NOMO-1 treated with dmso at 0.1 percent for 144 hours (cell line): ENCODE data around the gene ATG7.

Source experiments
- DNase-seq: peaks from one replicate; lab custom pipeline; 2025; ENCODE audit not compliant: unreplicated experiment; lab: John Stamatoyannopoulos, UW

ATG7 gene

DNA sequence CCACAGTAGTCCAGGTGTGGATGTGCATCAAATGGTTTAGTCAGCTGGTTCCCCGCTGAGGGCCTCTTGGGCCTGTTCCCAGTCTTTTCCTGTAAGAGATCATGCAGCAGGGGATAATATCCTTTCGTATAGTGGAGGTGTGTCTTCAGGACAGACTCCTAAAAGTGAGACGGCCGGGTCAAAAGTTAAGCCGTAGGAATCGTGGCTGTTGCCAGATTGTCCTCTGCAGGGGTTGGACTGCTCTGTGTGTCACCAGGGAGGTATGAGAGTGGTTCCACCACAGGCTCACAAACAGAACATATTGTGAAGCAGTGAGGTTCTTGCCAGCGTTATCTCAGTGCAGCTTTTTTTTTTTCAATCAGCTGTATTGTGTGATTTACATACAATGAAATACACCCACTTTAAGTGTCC, 276.5 kb downstream of the ATG7 start:
- no peak for DNase-seq

DNA sequence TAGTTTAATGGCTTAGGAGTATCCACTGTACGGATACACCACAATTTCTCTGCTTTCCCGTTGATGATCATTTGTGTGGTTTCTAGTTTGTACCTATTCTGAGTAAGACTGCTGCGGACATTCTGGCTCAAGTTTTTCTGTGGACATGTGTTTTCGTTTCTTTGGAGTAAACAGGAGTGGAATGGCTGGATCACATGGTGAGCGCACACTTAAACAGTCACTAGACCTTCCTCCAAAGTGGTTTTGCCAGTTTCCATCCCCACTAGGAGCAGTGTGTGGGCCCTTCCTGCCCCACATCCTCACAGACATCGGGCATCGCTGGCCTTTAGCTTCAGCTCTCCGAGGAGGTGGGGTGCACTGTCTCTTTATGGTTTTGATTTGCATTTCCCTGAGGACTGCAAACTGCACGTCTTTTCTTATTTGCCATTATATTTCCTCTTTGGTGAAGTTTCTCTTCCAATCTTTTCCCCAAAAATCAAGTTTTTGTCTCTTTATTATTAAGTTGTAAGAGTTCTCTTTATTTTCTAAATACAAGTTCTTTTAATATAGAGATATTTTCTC, 277.5 kb downstream of the ATG7 start:
- no peak for DNase-seq

DNA sequence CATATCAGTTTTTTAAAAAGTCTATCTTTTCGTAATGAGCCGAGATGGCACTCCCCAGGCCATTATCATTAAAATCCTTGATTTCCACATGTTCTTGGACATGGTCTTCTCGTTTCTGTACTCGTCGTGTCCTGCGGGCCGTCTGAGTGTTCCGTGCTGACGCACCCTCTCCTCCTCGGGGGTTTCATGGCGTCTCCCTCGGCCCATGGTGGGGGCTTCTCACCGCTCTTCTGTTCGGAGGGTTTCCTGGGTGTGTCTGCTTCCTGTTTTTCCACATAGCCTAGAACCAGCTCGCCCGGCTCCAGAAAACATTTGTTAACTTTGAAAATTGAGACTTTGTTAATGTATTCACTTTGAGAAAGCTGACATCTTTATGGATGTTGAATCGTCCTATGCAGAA, 278.8 kb downstream of the ATG7 start:
- DNase-seq = no peak

DNA sequence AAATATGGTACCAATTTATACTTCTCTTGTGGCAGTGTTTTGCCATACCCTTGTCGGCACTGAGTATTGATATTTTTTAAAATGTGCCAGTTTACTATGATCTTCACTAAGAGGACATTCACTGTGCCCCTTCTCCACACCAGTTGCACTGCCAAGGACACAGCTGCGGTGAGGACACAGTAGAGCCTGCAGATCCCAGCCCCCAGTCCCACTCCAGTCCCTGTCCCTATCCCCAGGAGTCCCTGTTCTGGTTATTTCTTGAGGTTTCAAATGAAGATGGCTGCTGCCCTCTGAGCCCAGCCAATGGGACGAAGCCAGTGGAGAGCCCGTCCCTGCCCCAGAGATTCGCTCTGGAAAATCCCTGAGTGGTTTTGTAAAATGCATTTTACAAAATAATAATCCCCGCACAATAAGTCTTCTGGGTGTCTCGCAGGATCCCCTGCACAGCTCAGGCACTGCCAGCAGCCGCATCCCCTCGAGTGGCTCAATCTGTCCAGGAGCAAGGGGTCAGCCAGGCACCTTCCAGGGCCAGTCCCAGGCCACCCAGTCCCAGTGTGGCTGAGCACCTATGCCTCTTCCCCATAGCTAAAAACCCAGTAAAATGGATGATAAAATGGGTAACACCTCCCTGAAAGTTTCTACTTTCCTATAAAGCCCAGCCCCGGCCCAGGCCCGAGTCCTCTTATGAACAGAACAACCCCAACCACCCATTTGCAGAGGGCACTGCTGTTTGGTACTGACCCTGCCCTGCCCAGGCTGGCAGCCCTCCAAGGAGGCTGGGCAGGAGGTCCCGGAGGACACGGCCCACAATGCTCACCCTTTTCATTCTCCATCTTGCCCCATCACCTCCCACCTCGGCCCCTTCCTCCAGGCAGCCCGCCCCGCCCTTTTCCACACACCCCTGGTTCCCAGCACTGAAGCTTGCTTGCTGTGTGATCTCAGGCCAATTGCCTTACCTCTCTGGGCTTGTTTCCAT, 280.4 kb downstream of the ATG7 start:
- no peak for DNase-seq

DNA sequence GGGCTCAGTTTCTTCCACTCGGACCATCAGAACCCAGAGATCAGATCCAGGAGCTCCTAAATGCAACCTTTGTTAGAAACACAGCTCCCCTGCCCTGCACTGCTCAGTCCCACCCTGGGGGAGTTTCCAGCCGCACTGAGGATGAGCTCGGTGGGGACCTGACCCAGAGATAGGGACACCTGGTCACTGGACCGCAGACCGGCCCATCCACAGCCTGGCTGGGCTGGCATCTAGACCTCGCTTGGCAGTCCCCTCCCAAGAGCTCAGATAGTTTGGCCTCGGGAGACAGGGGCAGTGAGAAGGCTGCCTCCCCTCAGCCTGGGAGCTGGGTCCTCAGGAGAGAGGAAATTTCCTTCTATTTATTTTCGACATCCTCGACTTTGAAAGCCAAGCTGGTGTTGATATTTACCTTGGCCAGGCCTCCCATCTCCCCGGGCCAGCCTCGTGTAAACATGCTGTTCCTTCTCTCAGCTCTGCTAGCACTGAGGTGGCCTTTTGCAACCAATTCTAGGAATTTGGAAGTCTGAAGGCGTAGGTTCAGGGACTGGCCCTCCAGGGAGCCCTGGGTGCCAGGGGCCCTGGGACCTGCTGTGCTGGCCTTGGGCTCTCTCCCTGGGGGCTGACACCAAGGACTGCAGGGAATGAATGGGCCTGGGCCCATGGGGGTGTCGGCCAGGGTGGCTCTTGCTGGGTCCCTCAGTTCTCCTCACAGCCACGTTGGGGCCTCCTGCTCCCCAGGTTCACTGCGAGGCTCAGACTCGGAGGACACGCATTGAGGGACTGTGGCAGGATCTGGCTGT, 281.4 kb downstream of the ATG7 start:
- no peak for DNase-seq

DNA sequence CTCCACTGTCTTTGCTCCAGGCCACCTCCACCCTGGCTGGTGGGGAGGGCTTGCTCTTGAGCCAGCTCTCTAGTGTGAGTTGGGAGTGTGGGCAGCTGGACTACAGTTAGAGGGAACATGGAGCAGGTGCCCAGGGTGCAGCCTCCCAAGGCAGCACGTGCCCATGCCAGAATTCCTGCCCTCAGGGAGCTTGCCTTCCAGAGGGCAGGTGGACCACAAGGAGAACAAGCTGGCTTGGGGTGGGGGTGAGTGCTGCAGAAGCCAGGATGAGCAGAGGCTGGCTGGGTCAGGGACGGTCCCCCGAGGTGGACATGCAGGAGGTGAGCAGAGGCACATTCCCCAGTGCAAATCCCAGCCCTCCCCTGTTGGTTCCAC, 282.0 kb downstream of the ATG7 start:
- DNase-seq = no peak

DNA sequence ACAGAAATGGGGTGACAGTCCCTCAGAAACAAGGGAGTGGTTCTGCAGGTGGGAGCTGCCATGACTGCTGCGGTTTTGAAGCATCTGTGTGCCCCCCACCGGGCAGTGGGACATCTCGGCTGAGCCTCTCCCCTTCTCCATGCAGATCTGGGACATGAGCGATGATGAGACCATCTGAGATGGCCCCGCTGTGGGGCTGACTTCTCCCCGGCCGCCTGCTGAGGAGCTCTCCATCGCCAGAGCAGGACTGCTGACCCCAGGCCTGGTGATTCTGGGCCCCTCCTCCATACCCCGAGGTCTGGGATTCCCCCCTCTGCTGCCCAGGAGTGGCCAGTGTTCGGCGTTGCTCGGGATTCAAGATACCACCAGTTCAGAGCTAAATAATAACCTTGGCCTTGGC, 282.5 kb downstream of the ATG7 start:
- no peak for DNase-seq

DNA sequence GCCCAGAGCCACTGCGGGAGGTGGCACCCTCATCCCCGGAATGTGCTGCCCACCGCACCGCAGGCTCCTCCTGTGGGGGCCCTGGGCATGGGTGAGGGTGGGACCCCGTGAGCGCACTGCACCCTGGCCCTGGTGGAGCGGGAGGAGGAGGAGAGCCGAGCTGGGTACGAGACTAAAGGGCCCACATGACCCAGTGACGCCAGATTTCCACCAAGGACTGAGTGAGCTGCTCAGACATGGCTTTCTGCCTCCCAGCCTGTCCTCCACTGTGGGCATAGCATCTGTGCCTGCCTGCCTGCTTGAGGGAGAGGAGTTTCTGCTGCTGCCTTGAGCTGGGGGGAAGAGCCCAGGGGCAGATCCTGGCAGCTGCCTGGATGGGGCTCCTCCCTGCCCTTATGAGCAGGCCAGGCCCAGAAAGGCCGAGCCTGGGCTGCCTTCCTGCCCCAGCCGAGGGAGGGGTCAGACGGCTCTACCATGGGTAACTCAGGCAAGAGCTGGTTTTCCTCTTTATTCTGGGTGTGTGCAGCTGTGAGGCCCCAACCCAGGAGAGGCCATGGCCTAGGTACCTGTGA, 283.1 kb downstream of the ATG7 start:
- no peak for DNase-seq

DNA sequence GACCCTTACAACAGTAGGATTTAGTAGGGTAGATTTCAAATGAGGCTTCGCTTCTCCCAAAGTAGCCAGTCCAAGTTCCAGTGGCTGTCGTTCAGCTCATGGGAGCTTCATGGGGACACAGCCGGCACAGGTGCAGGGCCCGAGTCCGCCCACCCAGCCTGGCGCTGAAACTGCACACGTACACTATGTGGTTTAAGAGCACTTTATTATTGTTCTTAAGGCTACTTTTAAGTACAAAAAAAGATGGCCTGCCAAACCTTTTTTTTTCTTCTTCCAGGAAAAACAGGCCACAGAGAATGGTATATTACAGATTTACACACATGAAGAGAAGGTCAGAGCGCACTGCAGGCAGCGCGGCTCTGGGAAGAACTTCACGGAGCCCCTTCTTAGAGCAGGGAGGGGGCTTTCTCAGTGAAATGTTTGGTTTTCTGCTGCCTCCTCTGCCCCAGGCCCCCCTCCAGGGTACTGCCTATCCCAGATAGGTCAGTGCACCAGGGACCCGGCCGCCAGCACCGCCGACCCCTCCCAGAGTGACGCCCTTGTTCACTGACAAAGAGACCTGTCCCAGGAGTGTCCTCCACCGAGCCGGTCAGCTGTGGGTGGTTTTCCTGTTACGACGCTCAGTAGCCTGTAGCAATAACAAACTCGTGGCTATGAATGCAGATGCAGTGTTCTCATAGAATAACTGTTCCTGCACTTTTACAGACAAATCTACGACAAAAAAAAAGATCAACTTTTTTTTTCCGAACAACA, 283.9 kb downstream of the ATG7 start:
- DNase-seq = no peak

DNA sequence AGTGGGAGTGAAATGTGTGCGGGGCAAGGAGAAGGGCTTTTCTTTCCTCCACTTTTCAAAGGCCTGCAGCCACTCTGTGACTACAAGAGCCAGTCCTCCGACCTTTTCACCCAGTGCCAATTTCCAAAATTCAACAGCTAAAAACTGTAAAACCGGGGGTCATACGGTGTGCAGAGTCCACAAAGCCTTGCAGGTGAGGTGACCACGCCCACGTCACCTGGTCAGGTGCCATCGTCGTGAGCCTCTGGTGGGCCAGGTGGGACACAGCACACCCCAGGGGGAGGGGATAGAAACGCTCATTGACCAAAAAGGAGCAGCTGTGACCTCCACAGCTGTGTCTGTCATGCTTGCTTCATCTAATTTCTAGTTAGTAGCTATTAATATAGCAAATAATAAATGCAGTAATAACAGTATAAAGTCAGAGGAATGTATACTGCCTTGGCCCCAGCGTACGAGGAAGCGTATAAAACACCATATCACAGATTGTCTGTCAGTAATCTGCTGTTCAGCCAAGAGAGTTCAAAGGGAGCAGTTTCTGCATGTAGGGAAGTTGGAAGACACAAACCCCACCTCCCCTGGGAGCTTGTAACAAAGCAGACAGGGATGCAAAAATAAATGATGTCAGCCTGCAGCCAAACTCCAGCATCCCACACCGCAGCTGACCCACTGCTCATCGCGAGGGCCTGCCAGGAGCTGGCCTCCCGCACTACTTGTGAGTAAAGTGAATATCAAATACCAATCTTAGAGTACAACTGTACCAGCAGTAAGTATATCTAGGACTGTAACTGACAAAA, 284.9 kb downstream of the ATG7 start:
- DNase-seq = no peak

DNA sequence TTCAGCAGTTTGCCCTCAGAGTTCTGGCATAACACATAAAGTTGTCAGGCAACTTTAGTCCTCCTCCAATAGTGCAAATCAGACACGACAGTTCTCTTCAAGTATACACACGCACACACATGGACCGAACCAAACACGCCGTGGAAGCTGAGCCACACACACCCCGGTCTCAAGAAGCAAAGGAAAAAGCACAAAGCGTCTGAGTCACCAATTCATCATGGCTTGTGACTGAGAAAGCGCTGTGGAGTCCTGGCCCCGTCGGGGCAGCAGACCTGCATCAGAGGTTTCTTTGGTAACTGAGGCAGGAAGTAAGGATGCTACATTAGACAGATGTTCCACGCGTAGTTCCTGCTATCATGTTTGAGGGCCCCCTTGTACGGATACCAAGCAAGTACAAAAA, 285.8 kb downstream of the ATG7 start:
- no peak for DNase-seq

DNA sequence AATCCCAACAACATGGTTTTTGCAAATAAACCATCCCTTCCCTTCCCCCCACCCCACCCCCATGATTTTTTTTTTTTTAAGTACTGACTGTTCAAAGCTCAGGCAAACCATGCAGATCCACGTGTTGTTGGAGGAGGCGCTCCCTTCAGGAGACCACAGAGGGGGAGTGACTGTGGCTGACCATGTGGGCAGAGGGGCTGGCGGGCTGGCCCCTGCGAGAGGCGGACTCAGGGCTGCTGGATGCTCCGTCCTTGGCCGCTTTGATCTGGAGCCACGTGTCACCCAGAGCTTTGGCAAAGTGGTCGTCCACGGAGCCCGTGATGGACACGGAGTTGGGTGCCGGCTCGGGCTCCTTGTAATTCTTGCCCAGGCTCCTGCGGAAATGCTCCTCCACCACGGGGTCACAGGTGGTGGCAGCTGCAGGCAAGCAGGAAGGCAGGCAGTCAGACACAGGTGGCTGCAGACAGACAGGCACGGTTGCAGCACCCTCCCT, 286.3 kb downstream of the ATG7 start:
- no peak for DNase-seq

DNA sequence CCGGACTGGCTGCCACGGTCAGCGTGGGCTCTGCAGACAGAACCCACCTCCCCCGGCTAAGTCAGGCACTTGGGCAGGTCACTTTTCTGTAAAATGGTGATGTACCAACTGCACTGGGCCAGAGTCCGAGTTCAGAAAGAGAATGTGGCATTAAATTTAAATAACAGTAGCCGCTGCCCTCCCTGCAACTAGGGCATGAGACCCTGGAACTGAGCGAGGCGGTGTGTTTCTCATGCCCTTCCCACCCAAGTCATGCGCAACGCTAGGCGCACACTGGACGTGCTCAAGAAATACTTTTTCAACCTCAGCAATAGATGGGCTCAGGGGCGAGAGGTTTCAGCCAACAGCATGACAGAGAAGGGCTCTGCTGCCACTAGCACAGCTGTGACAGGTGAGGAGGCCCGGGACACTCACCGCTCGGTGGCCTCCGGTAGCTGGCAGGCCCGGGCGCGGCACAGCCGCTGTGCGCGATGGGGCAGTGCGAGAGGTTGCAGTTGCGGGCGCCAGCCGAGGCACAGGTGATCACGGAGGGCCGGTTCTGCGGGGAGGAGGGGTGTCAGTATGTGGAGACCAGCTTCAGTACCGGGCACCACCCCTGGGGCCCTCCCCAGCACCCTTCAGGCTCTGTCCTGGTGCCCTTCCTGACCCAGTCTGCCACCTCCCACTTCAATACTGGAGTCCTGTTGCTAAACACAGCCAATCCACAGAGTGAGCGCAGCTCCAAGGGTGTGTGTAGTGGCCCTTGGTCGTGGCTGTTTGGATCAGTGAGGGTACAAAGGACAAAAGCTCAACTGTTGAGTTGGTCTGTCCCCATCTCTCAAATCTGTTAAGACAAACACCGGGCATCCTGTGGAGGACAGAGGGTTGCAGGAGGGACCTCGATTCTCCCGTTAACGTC, 287.0 kb downstream of the ATG7 start:
- no peak for DNase-seq

DNA sequence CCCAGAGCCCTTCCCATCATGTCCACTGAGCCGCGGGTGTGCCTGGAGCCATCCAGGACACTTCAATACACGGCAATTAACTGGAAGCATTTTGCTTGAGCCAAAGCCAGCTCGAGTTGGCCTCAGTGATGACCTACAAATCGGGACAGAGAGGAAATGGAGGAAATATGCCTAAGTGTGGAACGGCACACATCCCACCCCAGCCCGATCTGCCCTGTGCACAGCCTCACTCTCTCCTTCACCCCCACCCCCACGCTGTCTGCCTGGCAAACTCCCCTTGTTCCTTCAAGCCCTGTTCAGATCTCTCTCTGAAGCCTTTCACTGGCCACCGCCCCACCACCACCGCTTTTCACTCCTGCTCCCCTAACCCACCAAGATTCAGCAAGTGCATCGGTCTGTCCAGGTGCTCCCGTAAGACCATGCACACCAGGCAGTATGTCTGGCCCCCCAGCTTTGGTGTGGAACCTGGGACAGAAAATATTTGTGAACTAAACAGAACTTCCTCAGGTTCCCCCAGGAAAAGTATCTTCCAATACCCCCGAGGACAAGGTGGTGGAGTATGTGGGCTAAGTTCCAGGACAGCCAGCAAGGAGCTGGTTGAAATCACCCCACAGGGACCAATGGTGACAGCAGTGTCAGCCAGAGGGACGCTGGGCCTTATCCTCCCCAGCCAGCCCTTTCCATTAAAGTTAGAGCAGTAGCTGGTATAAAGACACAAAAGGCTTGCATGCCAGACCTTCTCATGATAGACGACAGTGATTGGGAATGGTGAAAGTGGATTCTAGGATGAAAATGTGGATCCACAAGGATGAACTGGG, 287.8 kb downstream of the ATG7 start:
- no peak for DNase-seq

DNA sequence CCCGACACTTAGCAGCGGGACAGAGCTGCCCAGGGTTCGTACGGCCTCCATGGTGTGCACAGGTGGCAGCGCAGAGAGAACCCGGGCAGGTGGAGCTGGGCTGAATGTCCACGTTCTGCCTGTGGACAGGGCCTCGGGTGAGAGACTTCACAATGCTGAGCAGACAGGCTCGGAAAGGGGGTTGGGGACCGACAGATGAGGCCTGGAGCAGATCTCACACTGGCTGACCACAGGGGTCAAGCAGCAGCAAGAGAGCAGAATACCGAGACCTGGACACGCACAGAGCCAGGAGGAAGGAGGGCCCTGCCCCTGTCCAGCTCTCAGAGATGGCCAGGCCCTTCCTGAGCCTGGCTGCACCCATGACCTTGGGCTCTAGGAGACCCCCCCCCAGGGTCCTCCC, 288.5 kb downstream of the ATG7 start:
- DNase-seq = no peak

DNA sequence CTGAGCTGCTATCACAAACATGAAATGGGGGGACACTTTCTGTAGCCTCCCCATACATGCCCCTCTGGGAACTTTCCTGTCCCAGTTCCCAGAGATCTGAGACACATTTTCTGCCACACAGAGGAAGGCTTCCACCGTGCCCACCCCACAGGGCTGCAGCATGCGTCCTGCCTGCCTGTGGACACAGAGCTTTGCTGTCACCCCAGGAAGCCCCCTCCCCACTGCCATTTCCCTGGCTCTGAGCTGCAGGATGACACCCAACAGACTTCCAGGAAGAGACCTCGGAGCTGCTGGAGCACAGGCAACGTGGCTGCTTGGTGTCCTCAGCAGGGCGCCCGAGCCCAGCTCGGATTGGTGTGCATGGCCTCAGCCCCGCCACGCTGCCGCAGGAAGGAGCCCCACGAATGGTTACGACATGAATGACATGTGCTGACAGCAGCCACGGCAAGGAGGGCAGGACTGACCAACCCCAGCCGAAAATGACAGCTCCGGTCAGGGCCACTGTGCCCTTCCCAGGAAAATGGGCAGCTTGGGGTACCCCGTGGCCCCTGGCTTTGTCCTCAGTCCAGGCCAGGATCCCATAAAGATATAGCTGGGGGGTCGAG, 290.2 kb downstream of the ATG7 start:
- DNase-seq = no peak

DNA sequence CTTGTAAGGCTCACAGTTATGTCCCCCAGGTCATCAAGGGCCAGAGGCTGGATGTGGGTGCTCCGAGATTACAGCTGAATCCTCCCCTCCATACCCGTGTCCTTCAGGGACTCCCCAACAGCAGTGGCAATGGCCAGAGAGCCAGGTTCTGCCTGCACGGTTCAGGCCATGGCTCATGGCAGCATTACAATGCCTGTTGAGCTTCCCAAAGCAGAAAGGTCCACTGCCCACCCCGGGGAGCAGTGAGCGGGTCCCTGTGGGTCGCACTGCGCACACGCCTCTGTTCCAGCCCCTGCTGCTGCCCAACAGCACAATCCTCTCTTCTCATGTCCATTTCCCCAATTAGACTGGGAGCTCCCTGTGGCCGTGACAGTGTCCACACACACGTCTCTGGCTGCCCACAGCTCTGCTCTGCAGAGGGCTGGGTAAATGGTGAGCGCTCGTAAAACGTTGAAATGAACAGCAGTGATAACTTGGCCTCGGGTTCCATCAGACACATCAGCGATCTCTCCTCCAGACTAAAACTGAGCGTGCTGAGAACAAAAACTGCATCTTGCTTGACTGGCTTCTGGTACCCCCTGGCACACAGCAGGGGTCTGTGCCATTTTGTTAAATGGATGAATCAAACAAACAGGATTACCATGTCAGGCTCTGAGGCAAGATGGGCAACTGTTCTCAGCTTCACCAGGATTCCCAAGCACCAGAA, 291.1 kb downstream of the ATG7 start:
- DNase-seq = no peak
